SIG-M5 treated with dmso at 0.1 percent for 504 hours (cell line): Measurements from ENCODE around the gene CNFN.
A peak's percentile ranks its signal among the peaks of the same experiment; 100 is the strongest.

Source experiments
- DNase-seq: peaks from one replicate; lab custom pipeline; 2025; ENCODE audit not compliant: unreplicated experiment; lab: John Stamatoyannopoulos, UW

The CNFN gene

DNA sequence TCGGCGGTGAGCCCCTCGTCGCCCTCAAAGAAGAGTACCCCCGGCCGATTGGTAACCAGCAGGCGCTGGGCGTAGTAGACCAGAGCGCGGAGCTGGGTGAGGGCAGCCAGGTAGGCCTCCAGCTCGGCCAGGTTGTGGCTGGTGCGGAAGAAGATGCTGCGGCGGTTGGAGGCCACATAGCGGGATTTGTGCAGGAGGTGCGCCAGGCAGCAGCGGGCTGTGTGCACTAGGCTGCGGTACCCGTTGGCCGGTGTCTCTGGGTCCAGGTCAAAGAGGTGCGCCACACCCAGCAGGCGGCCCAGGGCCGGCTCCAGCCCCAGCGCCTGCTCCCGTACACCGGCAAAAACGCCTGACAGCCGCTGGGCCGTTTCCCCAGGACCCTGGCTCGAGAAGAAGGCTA lies 20.3 kb upstream of the CNFN start:
- no peak for DNase-seq

DNA sequence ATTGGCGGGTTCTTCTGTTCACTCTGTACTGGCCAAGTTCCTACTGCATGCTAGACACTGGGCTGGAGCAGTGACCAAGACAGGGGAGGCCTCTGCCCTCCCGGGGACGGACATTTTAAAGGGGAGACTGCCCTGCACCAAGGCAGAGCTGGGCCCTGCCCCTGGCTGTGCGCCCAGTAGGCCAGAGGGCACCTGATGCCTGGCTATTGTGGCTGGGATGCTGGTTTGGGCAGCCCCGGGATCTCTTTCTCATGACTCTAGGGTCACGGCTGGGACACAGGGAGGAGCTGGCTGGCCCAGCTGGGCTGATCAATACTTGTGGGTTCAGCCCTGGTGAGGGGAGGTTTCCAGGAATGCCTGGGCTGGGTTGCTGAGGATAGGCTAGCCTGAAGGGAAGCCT lies 19.4 kb upstream of the CNFN start:
- no peak for DNase-seq

DNA sequence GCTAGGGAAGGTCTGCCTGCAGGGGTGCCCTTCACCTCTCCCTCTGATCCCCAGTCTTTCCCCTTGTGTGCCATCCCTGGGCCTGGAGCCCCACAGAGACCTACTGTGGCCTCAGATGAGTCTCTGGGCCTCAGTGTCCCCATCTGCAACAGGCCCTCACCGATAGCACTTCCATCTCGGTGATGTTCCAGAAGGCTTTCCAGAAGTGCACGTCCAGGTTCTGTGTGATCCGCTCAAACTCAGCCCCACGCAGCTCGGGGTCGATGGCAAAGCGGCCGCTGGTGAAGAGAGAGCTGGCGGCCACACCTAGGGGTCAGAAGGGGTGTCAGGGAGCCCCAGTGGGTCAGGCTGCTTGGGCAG lies 17.7 kb upstream of the CNFN start:
- no peak for DNase-seq

DNA sequence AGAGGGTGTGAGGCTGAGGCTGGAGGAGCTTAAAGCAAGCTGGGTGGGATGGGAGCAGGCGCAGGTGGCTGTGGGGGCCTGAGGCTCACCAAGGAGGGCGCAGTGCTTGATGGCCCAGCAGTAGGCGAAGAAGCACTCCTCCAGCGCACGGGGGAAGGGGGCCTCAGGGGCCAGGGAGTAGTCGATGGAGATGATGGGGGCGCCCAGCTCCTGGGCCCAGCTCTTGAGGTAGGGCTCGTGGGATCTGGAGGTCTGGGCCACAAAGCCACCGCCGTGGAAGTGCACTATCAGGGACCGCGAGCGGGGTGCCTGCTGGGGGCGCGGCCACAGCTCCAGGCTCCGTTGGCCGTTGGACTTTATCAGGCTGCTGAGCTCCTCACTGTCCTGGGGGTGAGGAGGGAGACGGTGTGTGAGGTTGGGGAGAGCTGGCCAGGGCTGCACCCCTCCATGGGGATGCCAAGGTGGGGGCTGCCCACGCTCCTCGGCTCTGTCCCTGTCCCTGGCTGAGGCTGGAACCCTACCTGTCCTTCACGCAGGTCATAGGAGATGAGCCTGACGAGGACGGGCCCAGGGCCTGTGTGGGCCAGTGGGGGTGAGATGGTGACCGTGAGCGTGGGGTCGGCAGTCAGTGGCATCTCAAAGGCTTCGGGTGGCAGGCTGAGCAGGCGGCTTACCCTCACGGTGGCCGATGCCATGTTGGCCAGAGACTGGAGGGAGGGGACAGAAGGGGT lies 17.2 kb upstream of the CNFN start:
- no peak for DNase-seq

DNA sequence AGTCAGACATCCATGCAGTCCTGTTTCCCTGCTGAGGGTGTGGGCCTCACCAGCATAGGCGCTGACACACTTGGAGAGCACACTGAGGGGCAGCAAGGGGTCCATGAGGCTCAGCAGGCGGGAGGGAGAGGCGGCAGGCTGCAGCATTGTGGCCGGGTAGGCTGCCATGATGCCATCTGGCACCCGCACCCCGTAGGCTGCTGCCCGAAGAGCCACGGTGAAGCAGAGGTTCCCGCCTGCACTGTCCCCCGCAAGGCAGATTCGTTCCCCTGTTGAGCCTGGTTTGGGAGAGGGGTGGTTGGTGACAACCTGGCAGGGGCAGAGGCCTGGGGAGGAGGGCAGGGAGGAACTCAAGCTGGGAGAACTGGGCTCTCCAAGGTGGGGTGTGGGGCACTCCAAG lies 16.0 kb upstream of the CNFN start:
- DNase-seq = no peak

DNA sequence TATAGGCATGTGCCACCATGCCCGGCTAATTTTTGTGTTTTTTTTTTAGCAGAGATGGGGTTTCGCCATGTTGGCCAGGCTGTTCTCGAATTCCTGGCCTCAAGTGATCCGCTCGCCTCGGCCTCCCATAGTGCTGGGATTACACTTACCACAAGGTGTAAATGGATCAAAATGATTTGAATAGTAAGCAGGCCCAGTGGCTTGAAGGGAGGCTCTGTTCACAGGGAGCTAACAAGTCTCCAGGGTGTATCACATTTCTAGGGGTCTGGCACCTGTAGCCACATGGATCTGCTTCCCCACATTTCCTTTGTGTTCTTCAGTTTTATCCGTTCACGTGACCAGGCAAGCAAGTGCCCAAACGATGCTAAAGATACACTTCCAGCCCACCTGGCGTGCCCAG lies 13.5 kb upstream of the CNFN start:
- DNase-seq = no peak

DNA sequence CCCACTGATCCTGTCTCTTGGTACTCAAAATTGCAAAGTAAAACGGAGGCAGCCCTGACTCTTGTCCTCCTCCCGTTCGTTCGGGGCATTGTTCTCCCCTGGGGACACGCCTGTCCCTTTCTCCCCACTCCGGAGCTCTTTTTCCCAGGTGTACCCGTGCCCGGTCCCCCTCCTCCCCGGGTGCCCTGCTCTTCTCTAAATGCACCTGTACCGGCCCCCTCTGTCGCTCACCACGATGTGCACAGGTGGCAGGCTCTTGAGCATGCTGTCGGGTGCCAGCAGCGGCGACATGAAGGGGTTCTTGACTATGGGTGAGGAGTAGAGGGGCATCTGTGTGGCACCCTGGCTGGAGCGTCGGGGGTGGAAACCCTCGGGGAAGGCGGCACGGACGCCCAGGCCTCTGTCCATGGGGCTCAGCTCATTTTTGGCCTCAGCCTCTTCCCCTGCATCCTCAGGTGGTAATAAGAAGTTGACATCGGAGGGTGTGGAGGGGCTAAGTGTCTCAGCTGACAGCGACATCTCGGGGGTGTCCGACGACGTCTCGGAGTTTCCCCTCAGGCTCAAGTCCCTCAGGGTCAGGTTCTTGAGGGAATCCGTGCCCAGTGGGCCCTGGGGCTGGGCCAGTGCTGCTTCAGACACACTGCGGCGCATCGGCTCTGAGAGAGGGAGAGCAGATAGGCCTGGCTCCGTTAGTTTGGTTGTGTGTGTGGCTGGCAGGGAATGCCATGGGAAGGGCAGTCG lies 12.4 kb upstream of the CNFN start:
- no peak for DNase-seq

DNA sequence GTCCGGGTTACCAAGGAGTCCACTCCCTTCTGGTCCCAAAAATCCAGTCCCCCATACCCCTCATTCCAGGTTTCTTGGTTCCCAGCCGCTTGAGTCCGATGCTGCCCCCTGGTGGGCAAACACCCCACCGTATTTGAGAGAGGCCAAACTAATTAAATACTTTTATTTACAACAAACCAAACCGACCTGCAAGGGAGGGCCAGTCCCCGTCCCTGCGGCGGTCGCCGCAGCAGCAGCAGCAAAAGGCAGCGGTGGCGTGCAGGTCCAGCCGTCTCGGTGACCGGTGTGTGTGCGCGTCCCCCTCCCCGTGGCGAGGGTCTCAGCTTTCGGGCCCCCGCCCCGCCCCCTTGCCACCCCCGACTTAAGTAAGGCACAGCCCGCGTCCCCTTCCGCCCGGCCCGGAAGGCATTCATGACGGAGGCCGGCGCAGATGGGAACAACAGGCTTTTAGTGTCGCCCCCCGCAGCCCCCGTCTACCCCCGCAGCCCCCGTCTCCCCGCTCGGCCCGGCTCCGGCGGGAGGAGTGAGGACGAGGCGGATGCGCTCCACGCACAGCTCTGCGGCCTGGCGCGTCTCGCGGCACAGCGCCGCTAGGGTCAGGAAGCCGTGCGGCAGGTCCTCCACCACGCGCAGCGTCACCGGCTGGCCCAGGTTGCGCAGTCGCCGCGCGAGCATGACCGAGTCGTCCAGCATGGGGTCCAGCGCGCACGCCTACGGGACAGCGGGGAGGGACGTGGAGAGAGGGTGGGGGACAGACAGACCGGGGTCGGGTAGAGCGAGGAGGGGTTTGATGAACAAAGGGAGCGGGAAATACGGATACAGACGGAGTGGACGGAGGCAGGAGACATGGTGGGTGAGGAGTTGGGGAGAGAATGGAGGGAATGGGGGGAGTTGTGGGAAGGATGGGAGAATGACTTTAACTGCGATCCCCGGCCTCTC lies 11.5 kb upstream of the CNFN start:
- DNase-seq = peak; percentile 50

DNA sequence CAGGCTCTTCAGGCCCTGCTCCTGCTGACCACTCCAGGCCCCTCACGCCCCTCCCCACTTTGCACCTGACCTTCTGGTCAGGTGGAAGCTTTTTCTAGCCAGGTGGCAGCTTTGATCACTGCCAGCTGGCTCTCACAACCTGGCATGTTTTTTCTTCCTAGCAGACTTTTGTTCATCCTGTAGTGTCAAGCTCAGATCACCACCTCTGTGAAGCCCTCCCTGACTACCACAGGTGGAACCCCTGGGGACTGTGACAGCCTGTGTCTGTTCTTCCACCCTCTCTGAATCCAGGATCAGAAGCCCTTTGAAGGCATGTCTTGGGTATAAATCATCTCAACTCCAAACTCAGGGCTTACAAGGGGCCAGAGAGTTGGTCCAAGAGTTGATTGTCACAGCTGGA lies 10.3 kb upstream of the CNFN start:
- DNase-seq = no peak

DNA sequence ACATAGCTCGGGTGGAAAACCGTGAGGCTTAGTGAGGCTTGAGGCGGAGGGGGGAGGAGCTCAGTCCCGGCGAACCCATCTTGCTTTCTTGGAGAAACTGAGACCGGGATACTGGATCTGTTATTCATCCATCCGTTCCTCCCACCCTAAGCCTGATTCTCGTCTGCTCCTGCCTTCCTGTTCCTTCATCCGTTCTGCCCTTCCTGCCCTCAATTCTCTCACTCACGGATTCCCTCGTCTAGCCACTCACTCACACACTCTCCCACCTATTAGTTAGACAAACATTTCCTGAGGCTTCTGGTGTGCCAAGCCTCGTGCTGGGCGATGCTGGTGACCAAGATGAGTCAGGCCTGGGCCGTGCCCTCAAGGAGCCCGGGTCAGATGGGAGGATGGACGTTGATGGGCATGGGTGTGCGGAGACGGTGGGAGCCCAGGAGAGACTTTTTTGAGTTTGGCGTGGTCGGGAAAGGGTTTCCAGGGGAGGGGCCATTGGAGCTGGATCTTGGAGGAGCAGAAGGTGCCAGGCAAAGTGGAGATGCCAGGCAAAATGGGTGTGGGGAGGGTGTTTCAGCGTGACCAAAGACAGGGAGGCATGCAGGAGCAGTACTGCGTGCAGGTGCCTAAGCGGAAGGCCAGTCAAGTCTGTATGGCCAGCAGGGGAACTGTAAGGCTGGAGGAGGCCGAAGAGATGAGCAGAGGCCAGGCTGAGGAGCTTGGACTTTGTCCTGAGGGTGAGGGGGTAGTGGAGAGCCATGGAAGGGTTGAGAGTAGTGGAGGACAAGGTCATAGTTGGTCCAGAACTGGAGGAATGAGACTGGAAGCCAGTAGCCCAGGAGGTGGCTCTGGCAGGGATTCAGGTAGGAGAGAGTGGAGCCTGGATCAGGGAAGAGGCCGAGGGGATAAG lies 7.4 kb upstream of the CNFN start:
- DNase-seq = peak; percentile 28

DNA sequence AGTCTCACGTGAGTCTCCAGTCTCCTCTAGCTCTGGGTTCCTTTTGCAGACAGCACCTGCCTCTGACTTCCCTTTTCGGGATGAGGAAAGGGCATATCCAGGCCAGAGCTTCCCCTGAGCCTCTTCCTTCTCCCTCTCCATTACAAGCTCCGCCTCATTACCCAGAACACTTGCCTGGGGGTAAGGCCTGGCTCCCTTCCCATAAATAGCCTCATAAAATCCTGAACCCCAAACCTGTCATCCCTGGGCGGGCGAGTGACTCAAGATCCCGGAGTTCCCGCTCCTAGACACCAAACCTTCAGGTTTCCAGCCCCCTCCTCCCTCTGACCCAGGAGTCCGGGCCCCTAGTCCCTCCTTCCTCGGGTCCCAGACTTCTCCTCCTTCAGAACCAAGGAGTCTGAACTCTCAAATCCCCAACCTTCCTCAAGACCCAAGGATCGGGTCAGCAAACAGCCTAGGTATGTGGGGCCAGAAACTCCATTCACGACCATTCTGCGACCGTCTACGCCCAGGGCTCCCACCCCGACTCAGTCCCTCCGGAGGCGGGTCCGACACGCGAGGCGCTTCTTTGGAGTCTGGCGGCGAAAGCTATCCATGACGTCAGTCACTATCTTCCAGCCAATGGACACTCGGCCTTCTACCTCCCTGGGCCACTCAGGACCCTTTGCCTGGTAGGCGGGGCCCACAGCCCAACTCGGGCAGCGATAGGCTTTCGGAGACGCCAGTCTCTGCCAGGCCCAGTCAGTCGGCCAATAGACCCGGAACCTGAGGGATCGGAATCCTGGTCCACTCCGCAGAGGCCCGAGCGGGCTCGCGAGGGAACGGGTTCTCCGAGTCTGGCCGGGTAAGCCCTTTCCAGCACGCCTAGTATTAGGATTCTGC lies 6.5 kb upstream of the CNFN start:
- peak; percentile 97 for DNase-seq

DNA sequence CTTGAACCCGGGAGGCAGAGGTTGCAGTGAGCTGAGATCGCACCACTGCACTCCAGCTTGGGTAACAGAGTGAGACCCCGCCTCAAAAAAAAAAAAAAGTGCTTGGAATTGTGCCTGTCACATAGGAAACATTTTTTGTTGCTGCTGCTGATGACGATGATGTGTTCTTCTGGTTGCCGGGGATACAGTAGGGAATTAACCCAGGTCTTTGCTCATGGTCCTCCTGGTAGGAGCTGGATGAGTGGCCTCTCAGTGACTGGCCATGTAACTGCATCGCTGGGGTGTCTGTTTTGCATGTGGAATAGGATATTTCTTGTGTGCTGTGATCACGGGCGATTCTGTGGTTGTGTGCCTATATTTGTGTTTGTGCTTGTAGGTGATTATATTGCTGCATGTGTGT lies 4.7 kb upstream of the CNFN start:
- DNase-seq = no peak

DNA sequence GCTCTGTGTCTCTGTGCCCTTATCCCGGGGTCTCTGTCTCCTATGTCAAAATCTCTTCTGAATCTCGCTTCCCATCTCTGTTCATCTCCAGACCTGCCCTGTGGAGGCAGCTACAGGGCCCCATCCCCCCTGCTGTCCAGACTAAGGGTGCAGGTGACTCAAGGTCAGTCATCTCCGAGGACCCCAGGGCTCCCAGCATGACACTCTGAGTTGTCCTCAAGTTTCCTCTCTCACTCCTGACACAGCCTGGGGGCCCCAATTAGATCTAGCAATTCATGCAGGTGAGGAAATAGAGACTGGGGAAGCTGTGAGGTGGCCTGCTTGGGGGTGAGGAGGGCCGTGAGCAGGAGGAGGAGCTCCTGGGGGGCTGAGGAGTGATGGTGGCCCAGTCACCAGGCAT lies 2.1 kb upstream of the CNFN start:
- DNase-seq = no peak

DNA sequence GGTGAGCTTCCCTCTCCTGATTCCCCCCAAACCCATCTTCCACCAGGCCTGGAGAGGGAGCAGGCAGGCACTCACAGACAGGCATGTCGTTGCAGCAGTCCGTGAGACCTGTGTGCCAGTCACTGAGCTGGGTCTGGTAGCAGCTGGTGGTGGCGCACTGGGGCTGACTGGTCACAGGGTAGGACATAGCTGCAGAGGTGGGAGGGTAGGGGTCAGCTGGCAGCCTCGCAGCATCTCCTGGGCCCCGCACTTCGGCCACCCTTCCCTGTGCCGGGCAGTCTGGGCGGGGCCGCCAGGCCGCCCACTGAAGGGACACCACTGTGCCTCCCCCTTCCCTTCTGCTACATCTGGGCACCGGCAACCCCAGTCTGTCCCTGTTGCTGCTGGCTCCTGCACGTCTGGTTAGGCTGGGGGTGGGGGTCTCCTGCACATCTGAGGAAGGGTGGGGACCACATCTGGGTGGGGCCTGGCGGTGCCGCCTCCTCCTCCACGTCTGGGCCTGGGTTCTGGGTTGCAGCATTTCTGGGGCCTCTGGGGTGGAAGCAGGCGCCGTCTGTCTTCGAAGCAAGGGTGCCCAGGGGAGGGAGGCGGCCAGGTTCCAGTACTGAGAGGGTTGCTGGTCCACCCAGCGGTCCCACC lies 1.1 kb downstream of the CNFN start:
- no peak for DNase-seq

DNA sequence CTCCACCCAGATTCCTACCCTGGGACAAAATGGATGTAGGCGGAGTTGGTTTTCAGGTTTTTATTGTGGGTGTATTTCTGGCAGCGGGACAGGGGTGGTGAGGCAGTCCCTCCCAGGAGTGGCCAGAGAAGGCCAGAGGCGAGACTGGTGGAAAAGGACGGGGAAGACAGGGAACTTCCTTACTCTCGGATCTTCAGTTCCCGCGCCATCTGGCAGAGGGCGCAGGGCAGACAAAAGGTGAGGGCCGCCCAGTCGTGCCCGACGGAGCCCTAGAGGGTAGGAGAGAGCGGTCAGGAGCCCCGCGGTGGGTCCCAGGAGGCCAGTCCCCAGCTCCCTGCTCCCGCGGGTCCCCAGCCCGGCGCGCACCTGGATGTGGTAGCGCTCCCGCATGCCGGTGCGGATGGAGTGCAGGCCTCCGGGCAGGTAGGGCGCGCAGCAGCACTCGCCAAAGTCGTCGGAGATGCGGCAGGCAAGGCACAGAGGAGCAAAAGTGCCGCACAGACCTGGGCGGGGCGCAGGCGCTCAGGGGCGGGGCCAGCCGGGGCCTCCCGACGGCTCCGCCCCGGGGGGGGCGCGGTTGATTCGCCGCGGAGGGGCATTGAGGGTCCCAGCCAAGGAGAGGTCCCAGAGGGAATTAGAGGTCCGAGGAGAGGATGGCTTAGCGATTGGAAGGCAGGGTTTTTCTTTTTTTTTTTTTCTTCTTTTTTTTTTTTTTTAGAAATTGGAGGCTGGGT lies 3.0 kb downstream of the CNFN start:
- DNase-seq = peak; percentile 60

DNA sequence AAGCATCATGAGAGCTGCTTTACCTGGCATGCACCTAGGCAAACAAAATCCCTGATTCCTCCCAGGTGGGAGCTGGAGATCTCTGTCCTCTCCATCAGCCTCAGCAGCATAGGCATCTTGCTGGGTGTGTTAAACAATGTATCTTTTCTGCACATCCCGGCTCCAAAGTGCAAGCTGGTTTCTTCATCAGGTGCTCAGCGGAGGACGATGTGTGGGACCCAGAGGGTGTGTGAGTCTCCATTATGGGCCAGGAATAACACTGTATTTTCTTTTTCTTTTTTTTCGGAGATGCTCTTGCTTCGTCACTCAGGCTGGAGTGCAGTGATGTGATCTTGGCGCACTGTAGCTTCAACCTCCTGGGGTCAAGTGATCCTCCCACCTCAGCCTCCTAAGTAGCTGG lies 9.9 kb downstream of the CNFN start:
- no peak for DNase-seq

DNA sequence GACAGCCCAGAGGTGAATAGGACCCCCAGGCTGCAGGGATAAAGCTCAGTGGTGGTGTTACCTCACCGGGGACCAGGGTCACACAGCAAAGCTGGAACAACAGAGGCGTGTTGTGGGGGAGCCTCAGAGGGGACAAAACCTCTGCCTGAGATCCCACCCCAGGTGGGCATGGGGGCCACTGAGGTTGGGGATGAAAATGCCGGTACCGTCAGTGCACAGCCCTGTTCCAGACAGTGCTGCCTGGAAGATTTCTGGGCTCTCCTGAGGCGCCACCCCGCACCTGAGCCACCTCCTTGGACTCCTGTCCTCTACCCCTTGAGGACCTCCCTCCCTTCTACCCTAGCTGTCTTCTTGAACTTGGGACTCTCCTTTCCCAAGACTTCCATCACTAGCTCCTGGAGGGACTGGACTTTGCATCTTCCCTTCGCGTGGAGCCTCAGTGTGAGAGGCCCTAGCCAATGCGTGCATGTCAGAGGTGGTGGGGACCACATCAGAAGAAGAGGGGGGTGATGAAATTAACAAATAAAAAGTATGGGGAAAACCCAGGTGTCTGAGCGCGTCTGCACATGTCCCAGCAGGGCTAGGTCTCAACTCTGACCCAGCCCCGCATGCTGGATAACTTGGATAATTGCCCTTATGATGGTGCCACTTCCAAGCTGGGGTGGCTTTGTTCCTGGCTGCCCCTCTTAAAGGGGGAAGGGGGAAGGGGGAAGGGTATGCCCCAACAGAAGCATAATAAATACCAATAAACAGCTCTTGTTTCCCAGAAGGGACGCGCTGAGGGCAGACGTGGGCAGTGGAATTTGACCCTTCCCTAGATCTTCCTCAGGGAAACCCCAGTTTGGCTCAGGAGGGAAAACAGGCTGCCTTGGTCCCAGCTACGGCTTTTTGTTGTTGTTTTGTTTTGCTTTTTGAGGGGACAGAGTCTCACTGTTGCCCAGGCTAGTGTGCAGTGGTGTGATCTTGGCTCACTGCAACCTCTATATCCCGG lies 11.6 kb downstream of the CNFN start:
- no peak for DNase-seq
